GM21786 (cell line): ENCODE results near the gene CRMP1.
A peak's percentile ranks its signal among the peaks of the same experiment; 100 is the strongest.
"Not testable (repeated sequence)": the region's sequence is repeated elsewhere in the genome, so short reads cannot be mapped to it uniquely, and the experiment has no call there.

Experiments
- ATAC-seq: cut with Tn5 transposase; IDR thresholded peaks from one replicate; pipeline ENCODE4 v1.9.1; 2021; ENCODE audit not compliant: unreplicated experiment

The CRMP1 gene

DNA sequence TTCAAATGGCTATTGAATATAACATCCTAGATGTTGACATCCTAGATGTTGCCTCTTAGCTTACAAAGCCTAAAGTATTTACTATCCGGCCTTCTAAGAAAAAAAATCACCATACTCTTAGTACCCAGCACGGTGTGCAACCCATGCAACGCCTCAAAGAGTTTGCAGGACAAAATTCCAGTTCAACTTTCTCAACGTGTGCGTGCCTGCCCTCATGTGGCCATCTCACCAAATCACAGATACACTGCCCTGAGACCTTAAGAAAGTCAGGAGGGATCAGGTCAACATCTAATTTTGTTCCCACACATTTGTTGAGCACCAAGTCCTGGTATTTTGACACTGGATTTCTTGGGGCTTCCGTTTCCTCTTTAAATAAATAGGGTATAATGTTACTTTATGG lies 68.3 kb downstream of the CRMP1 start:
- no peak for ATAC-seq

DNA sequence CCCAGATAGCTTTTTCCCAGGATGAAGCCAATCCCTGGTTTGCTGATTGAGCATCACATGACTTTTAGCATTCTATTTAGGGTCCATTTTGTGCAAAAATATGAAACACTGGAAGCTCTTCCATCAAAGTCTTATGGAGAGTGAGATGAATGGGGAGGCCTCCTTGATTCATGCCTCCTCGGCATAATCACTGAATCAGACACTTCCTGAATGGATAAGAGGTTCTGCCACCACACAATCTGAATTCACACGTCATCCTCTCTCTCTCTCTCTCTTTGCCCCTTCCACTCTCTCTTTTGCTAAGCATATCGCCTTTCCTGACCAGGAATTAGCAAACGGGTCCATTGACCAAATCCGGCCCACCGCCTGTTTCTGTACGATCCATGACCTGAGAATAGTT lies 68.7 kb downstream of the CRMP1 start:
- ATAC-seq, result no peak

DNA sequence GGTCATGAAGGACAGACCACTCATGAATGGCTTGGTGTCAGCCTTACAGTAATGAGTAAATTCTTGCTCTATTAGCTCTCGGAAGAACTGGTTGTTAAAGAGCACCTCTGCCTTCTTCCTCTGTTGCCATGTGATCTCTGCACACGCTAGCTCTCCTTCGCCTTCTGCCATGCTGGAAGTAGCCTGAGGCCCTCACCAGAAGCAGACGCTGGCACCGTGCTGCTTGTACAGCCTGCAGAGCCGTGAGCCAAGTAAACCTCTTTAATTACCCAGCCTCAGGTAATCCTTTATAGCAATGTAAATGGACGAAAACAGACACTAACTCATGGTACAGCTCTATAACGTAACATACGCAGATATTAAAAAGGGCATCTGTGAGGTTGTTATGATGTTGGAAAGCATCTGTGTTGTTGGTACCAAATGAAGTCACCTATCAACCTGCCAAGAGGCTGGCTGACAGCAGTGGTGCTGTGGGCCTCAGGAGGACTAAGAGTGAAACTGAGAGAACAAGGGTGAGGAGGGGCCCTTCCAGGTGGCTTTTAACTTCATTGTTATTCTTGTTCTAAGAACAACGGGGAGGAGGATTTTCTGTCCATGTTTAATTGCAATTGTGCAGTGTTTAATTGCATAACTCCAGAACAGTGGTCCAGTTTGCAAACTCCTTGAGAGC lies 69.2 kb downstream of the CRMP1 start:
- ATAC-seq, result no peak

DNA sequence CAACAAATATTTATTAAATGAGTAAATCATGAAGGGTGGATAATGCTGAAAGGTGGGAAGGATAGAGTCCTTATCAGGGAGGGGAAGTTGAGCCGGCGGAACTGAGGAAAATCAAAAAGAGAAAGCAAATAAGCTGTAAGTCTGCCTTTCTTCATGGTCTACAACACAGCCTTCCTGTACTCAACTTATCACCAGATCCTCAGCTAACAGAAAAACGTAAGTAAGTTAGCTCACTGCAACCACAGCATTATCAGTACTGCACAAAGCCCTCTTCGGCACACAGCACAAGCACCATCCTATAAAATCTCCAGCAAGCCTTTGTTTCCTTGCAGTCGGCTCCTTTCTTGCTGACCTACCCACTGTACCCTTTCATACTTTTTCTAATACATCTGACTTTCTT lies 70.3 kb downstream of the CRMP1 start:
- no peak for ATAC-seq

- no peak for ATAC-seq
Measured at GRCh38 chr4:5821665-5822358, 71.1 kb downstream of the CRMP1 start.

GRCh38 chr4:5816851-5817375 lies 76.0 kb downstream of the CRMP1 start:
- no peak for ATAC-seq

- ATAC-seq, result no peak
Measured at GRCh38 chr4:5816101-5816500, 76.8 kb downstream of the CRMP1 start.

GRCh38 chr4:5815641-5816040 lies 77.2 kb downstream of the CRMP1 start:
- ATAC-seq, result no peak

DNA sequence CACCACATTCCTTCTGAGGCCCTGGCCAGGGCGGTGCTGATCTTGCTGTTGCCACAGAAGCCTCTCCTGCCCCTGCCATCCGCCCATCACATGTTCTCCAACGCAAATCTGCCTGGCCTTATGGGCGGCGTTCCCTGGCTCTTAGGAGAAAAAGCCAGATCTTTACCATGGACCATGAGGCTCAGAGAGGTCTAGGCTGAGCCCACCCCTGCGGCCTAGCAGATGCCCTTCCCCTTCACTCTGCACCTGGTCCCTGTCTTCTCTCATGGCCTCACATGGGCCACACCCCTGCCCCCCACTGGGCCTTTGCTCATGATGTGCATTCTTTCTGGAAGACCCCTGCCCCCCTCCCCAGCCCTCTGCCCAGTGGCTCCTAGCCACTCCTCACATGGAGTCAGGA lies 78.5 kb downstream of the CRMP1 start:
- no peak for ATAC-seq

GRCh38 chr4:5813882-5814255 lies 79.0 kb downstream of the CRMP1 start:
- no peak for ATAC-seq

DNA sequence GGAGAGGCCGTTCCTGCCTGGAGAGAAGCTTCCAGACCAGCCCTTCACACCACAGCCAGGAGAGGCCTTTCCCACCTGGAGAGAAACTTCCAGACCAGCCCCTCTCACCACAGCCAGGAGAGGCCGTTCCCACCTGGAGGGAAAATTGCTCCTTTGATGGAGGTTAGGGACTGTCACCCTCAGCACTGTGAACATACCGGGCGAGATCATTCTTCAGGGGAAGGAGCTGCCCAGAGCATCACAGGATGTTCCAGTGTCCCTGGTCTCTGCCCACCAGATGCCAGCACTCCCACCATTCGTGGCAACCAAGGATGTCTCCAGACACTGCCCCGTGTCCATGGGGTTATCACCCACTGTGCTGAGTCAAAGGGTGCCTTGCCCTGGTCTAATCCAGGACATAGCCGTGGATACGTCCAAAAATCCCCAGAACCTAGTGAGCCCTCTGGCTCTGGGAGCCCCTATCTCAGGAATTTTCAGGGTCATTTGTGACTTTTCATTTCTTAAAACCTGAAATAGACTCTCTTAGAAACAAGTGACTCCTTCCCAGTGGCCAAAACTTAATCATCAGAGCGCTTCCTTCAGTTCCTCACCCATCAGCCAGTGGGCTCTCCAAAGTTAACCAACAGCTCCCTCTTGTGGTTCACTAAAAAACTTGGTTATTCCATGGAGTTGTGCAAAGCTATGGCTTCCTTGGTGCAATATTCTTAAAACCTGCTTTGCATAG lies 80.2 kb downstream of the CRMP1 start:
- peak; percentile 55 for ATAC-seq

DNA sequence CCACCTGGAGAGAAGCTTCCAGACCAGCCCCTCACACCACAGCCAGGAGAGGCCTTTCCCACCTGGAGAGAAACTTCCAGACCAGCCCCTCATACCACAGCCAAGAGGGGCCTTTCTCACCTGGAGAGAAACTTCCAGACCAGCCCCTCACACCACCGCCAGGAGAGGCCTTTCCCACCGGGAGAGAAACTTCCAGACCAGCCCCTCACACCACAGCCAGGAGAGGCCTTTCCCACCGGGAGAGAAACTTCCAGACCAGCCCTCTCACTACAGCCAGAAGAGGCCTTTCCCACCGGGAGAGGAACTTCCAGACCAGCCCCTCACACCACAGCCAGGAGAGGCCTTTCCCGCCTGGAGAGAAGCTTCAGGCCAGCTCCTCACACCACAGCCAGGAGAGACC lies 80.8 kb downstream of the CRMP1 start:
- not testable (repeated sequence) for ATAC-seq

- ATAC-seq, result no peak
Measured at GRCh38 chr4:5810770-5811430, 82.0 kb downstream of the CRMP1 start.

DNA sequence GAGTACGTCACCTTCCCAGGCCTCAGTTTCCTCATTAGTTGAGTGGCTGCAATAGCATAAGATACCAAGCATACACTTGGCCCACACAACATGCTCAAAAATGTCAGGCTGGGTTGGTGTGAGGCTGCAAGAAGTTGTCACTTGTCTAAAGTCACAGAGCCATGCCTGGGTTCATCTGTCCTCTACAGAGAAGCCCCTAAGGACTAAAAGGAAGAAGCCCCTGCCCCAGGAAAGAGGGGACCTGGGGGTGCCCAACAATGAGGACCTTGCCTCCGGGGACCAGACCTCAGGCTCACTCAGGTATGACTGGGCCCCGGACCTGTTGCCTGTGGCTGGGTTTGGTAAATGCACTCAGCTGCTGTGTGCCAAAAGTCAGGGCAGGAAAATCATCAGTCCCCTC lies 82.7 kb downstream of the CRMP1 start:
- no peak for ATAC-seq

DNA sequence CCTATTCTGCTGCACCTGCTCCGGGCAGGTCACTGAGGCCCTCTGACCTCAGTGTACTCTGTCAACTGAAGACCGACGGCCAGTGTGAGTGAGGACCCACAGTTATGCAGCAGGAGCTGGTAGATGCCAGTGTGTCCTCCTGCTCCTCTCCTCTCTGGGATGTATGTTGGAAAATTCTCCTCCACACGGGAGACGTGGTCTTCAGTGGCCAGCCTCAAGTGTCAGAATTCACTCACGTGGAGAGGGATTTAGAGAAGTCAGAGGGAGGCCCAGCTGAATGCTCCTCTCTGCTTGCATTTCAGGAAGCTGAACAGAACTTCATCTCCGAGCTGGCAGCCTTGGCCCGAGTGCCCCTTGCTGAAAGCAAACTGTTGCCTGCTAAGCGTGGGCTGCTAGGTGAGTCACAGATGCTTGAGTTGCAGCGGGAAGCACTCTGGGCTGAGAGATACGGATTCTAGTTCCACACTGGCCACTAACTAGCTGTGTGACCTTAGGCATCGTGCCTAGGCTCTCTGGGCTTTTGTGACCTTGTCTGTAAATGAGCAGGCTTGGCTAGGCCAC lies 83.6 kb downstream of the CRMP1 start:
- ATAC-seq, result no peak

- no peak for ATAC-seq
Measured at GRCh38 chr4:5808081-5808741, 84.7 kb downstream of the CRMP1 start.

GRCh38 chr4:5805270-5805669 lies 87.6 kb downstream of the CRMP1 start:
- ATAC-seq, result no peak

- no peak for ATAC-seq
Measured at GRCh38 chr4:5804656-5805055, 88.2 kb downstream of the CRMP1 start.

DNA sequence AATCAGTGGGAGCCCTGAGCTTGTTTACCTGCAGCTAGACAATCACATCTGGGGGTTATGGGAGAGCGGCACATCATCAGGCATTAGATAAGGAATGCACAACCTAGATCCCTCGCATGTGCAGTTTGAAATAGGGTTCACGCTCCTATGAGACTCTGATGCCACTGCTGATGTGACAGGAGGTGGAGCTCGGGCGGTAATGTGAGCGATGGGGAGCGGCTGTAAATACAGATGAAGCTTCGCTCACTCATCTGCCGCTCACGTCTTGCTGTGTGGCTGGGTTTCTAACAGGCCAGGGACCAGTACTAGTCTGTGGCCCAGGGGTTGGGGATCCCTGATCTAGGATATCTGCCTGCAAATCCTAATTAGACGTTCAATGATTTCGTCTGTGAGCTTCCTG lies 90.3 kb downstream of the CRMP1 start:
- no peak for ATAC-seq

GRCh38 chr4:5801696-5802095 lies 91.2 kb downstream of the CRMP1 start:
- no peak for ATAC-seq

- no peak for ATAC-seq
Measured at GRCh38 chr4:5800496-5800895, 92.4 kb downstream of the CRMP1 start.
